HepG2 (cell line): ENCODE measurements around the gene RANBP17. TPM values are rescaled to one million over a fixed set of nuclear protein-coding genes. Genes with fewer than 3 reads are reported as not detected.

Experiments used
- ATAC-seq: fragments of 200-7000 bp; cut with Tn5 transposase; 3 replicates; pipeline ENCODE4 v1.9.1; 2020; ENCODE audit warnings: mild to moderate bottlenecking, moderate library complexity
- BruUV-seq: library from RNA; stranded (reverse); fragments of 400-500 nt; replicated peaks from 2 replicates; lab custom pipeline; 2021; lab: Mats Ljungman, UMichigan
- CTCF ChIA-PET: fragments of 300-600 bp; formaldehyde crosslinking; extraction: SDS; loops from one replicate; lab custom pipeline; 2021; ENCODE audit warnings: low total read pairs, inconsistent platforms, low intra/inter-chr PET ratio; lab: Yijun Ruan, JAX
- POLR2A ChIA-PET: fragments of 350-600 bp; sonication (Branson Sonifier 250); formaldehyde crosslinking; loops from one replicate; lab custom pipeline; 2020; ENCODE audit warnings: antibody characterized with exemption, inconsistent platforms; lab: Yijun Ruan, JAX
- DNase-seq: peaks from one replicate; pipeline ENCODE4 v3.0.0-alpha.2; 2015; ENCODE audit warnings: low spot score
- FAIRE-seq: peaks from 3 replicates; lab custom pipeline; 2011; peaks lifted over from hg19 to GRCh38; lab: Jason Lieb, UNC
- H2AFZ ChIP-seq: one replicate; pipeline ENCODE4 v1.6.1; 2011; ENCODE audit warnings: low read length, inconsistent platforms
- H3K27ac ChIP-seq: fragments of 300-600 bp; 3 replicates; pipeline ENCODE4 v1.8.0; 2011; ENCODE audit warnings: mixed run types, mild to moderate bottlenecking, mixed read lengths, low read length, inconsistent platforms; ENCODE audit not compliant: insufficient read depth; ENCODE audit errors: extremely low read length
- H3K27me3 ChIP-seq, 2 experiments: fragments of 200-600 bp in 1 of 2; 2 replicates in 1 of 2; 3 replicates in 1 of 2; pipeline versions ENCODE4 v1.6.0 to v1.8.0; 2011; ENCODE audit warnings: low read length in 2 of 2, mild to moderate bottlenecking in 2 of 2, moderate library complexity in 2 of 2, inconsistent platforms in 1 of 2; ENCODE audit not compliant: insufficient read depth in 2 of 2, control insufficient read depth in 1 of 2
- H3K36me3 ChIP-seq, 2 experiments: fragments of 200-600 bp in 1 of 2; replicated peaks in 1 of 2; 2 replicates in 1 of 2; 3 replicates in 1 of 2; pipeline versions ENCODE4 v1.5.1 to v1.8.0; 2011; ENCODE audit warnings: low read length in 2 of 2, inconsistent platforms in 1 of 2; ENCODE audit not compliant: insufficient read depth in 2 of 2, control insufficient read depth in 1 of 2
- H3K4me1 ChIP-seq: 2 replicates; pipeline ENCODE4 v1.5.1; 2012; ENCODE audit warnings: low read length, inconsistent platforms; ENCODE audit not compliant: insufficient read depth
- H3K4me2 ChIP-seq: 2 replicates; pipeline ENCODE4 v1.6.0; 2011; ENCODE audit warnings: low read depth, low read length, inconsistent platforms
- H3K4me3 ChIP-seq, 3 experiments: fragments of 200-600 bp in 1 of 3; sonication (generic), shearing (Covaris generic) in 1 of 3; replicated peaks in 1 of 3; 2 replicates each; pipeline ENCODE4 v1.5.1; 2011 to 2016; ENCODE audit warnings: low read length in 3 of 3, inconsistent platforms in 2 of 3, low read depth in 2 of 3, mild to moderate bottlenecking in 2 of 3, control low read depth in 1 of 3, mixed read lengths in 1 of 3; ENCODE audit not compliant: insufficient read depth in 1 of 3
- H3K79me2 ChIP-seq: one replicate; pipeline ENCODE4 v1.6.1; 2011; ENCODE audit warnings: low read length, inconsistent platforms; ENCODE audit not compliant: insufficient read depth
- H3K9ac ChIP-seq: 2 replicates; pipeline ENCODE4 v1.6.0; 2011; ENCODE audit warnings: mild to moderate bottlenecking, low read depth, low read length, inconsistent platforms; ENCODE audit not compliant: insufficient read depth
- H3K9me3 ChIP-seq: 2 replicates; pipeline ENCODE4 v1.5.1; 2012; ENCODE audit warnings: mild to moderate bottlenecking, low read length
- H4K20me1 ChIP-seq: 2 replicates; pipeline ENCODE4 v1.6.0; 2011; ENCODE audit warnings: inconsistent platforms, mild to moderate bottlenecking, low read length, moderate library complexity; ENCODE audit not compliant: insufficient read depth
- ATAD3A ChIP-seq: sonication (generic); formaldehyde crosslinking; IDR thresholded peaks from 2 replicates; pipeline ENCODE4 v1.4.0; 2020; ENCODE audit warnings: missing genetic modification reagents
- BRCA1 ChIP-seq: sonication (generic); formaldehyde crosslinking; IDR thresholded peaks from 2 replicates; pipeline ENCODE4 v1.4.0; 2020; ENCODE audit warnings: missing genetic modification reagents
- CHD4 ChIP-seq: fragments of 200-600 bp; sonication (generic); IDR thresholded peaks from 2 replicates; pipeline ENCODE4 v1.7.0; 2017; ENCODE audit warnings: mild to moderate bottlenecking, low read length, borderline replicate concordance
- HNRNPK ChIP-seq: fragments of 200-400 bp; formaldehyde crosslinking; IDR thresholded peaks from 2 replicates; pipeline ENCODE4 v1.6.1; 2018; ENCODE audit warnings: low read length, low read depth, moderate library complexity, mild to moderate bottlenecking; ENCODE audit not compliant: poor library complexity, severe bottlenecking
- RAD21 ChIP-seq: fragments of 450-650 bp; formaldehyde crosslinking; IDR thresholded peaks from 2 replicates; pipeline ENCODE4 v1.5.0; 2020; ENCODE audit warnings: mild to moderate bottlenecking
- SIX4 ChIP-seq: sonication (generic); formaldehyde crosslinking; IDR thresholded peaks from 2 replicates; pipeline ENCODE4 v1.4.0; 2020; ENCODE audit warnings: missing genetic modification reagents
- STAT5B ChIP-seq: sonication (generic); formaldehyde crosslinking; IDR thresholded peaks from 2 replicates; pipeline ENCODE4 v1.4.0; 2020; ENCODE audit warnings: missing genetic modification reagents
- TCF7 ChIP-seq: sonication (generic); IDR thresholded peaks from 2 replicates; pipeline ENCODE4 v1.6.1; 2016; ENCODE audit warnings: antibody characterized with exemption, low read depth
- WGBS: methylation state at CpG from one replicate; pipeline ENCODE4 v1.1.6; 2017; ENCODE audit warnings: low lambda C conversion rate; 5-methylcytosine and 5-hydroxymethylcytosine counted together
- in situ Hi-C: cut with HindIII; loops from 2 replicates; pipeline ENCODE4 v1.10.0; 2017; ENCODE audit warnings: low pct_unique_long_range_greater_than_20kb; ENCODE audit not compliant: extremely low pct_ligation_motif_present
- intact Hi-C: fragments of 100-400 bp; cut with micrococcal nuclease; formaldehyde crosslinking; loops from one replicate; pipeline ENCODE4 v1.10.0; 2022; ENCODE audit not compliant: unreplicated experiment
- polyA plus RNA-seq, 8 experiments: library from polyadenylated mRNA; depleted of rRNA in 3 of 8; stranded (reverse) in 7 of 8; unstranded in 1 of 8; fragments of >200 nt; fragmentation: Illumina TruSeq in 4 of 8; extraction: Trizol in 4 of 8; gene quantifications; 2 replicates each; pipeline versions ENCODE4 v1.2.1 to v1.2.3, GENCODE V29; 2011 to 2016; ENCODE audit warnings: low read depth in 4 of 8, missing spikeins in 1 of 8, mixed read lengths in 1 of 8; ENCODE audit not compliant: insufficient read depth in 1 of 8
- total RNA-seq, 5 experiments: library from RNA; depleted of rRNA; stranded (reverse); fragments of >200 nt; fragmentation: Illumina TruSeq; extraction: Trizol; gene quantifications; 2 replicates each; pipeline ENCODE4 v1.2.3, GENCODE V29; 2016; ENCODE audit warnings: low read depth in 1 of 5
- TF ChIP-seq, protein P1 (sequence below): sonication (generic); formaldehyde crosslinking; IDR thresholded peaks from 2 replicates; pipeline ENCODE4 v1.4.0; 2020; ENCODE audit warnings: missing genetic modification reagents, borderline replicate concordance
- TF ChIP-seq, protein P2 (sequence below): sonication (generic); formaldehyde crosslinking; IDR thresholded peaks from 2 replicates; pipeline ENCODE4 v1.5.0; 2020; ENCODE audit warnings: missing genetic modification reagents

Gene RANBP17
- total and polyA plus RNA-seq, 2 of the 13 experiments (the other 11 are each of a cell fraction or from before 2014, with no cell fraction given): not detected

DNA sequence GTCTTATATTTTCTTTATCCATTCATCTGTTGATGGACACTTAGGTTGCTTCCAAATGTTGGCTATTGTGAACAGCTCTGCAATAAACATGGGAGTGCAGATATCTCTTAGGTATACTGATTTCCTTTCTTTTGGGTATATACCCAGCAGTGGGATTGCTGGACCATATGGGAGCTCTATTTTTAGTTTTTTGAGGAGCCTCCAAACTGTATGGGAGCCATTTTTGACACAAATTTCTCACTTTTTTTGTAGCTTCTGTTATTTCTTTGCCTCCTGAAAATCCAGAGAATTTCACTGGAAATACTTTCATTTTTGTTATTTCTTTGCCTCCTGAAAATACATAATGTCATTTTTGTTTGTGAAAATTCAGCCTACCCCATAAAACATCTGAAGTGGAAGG is 15.0 kb upstream of the RANBP17 start (continued):
- TF ChIP-seq TCF7 (no peak), CHD4 (no peak), HNRNPK (no peak), SIX4 (CRISPR knock-in tag) (no peak)
- TF ChIP-seq, protein P1, sequence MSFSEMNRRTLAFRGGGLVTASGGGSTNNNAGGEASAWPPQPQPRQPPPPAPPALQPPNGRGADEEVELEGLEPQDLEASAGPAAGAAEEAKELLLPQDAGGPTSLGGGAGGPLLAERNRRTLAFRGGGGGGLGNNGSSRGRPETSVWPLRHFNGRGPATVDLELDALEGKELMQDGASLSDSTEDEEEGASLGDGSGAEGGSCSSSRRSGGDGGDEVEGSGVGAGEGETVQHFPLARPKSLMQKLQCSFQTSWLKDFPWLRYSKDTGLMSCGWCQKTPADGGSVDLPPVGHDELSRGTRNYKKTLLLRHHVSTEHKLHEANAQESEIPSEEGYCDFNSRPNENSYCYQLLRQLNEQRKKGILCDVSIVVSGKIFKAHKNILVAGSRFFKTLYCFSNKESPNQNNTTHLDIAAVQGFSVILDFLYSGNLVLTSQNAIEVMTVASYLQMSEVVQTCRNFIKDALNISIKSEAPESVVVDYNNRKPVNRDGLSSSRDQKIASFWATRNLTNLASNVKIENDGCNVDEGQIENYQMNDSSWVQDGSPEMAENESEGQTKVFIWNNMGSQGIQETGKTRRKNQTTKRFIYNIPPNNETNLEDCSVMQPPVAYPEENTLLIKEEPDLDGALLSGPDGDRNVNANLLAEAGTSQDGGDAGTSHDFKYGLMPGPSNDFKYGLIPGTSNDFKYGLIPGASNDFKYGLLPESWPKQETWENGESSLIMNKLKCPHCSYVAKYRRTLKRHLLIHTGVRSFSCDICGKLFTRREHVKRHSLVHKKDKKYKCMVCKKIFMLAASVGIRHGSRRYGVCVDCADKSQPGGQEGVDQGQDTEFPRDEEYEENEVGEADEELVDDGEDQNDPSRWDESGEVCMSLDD: no peak
- TF ChIP-seq, protein P2, sequence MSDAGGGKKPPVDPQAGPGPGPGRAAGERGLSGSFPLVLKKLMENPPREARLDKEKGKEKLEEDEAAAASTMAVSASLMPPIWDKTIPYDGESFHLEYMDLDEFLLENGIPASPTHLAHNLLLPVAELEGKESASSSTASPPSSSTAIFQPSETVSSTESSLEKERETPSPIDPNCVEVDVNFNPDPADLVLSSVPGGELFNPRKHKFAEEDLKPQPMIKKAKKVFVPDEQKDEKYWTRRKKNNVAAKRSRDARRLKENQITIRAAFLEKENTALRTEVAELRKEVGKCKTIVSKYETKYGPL: no peak

DNA sequence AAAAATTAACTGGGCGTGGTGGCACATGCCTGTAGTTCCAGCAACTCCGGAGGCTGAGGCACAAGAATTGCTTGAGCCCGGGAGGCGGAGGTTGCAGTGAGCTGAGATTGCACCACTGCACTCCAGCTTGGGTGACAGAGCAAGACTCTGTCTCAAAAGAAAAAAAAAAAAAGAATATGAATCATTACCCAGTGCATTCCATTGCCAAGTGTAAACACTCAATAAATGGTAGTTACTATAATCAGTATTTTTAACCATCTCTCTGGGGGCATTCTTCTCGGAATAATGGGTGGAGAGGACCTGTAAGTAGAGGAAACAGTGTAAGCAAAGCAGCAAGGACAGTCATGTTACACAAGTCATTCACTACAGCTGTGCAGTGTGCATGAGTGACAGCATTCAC is 13.8 kb upstream of the RANBP17 start:
- Histone ChIP-seq H3K36me3 (no peaks in the 10 kb centered on the region), H3K27me3 (no peaks in the 10 kb centered on the region), H4K20me1 (no peaks in the 10 kb centered on the region), H3K27ac (no peak overlapping the region), H3K79me2 (no peaks in the 10 kb centered on the region), H3K4me1 (no peaks in the 10 kb centered on the region), H3K4me2 (no peak overlapping the region), H2AFZ (no peak overlapping the region), H3K9me3 (no peaks in the 10 kb centered on the region), H3K9ac (no peak overlapping the region), H3K4me3 (no peak overlapping the region)
- ChIA-PET POLR2A (no interaction called here), CTCF (no interaction called here)
- ATAC-seq (no peak), DNase-seq (no peak), FAIRE-seq (no peak)
- intact Hi-C loops: no loop called here
- TF ChIP-seq RAD21: no peak
- TF ChIP-seq ATAD3A (CRISPR knock-in tag): no peak
- TF ChIP-seq BRCA1 (CRISPR knock-in tag): no peak
- no peak for TF ChIP-seq STAT5B (CRISPR knock-in tag)
- 1% methylated on average over 5 of the region's 5 CpGs for WGBS
- no TSS peak for BruUV-seq
- in situ Hi-C loops: no loop called here
